HL-60 (cell line): ENCODE data around the gene LRMDA.

ENCODE experiments used
- GABPA ChIP-seq: IDR thresholded peaks from 2 replicates; pipeline ENCODE4 v1.6.1; 2012; ENCODE audit warnings: low read depth
- POLR2AphosphoS5 ChIP-seq: IDR thresholded peaks from 2 replicates; pipeline ENCODE4 v1.6.1; 2012; ENCODE audit warnings: low read depth
- SPI1 ChIP-seq: IDR thresholded peaks from 2 replicates; pipeline ENCODE4 v1.6.1; 2012; ENCODE audit warnings: low read depth, mild to moderate bottlenecking, borderline replicate concordance
- TF ChIP-seq, protein P1 (sequence below): IDR thresholded peaks from one replicate; pipeline ENCODE4 v1.5.1; 2011; ENCODE audit warnings: low read length, control low read depth, inconsistent platforms; ENCODE audit not compliant: insufficient read depth
- TF ChIP-seq, protein P2 (sequence below): IDR thresholded peaks from 2 replicates; pipeline ENCODE4 v1.6.1; 2012; ENCODE audit warnings: low read depth; ENCODE audit not compliant: insufficient replicate concordance

DNA sequence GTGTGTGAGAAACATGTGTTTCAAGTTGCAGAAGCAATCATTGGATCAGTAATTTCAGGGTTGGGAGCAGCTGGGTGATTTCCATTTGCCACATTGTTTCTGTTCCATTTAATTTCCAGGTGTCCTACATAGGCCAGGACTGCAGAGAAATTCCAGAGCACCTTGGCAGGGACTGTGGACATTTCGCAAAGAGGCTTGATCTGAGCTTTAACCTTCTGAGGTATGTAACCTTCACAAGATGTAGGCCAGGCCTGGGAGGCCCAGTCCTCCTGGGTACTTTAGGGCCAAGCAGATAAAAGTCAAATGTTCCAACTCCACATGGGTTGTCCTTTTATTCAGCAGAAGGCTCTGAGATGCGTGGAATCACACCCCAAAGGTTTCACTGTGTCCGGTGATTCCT, 6.9 kb downstream of the LRMDA start:
- TF ChIP-seq, protein P1, sequence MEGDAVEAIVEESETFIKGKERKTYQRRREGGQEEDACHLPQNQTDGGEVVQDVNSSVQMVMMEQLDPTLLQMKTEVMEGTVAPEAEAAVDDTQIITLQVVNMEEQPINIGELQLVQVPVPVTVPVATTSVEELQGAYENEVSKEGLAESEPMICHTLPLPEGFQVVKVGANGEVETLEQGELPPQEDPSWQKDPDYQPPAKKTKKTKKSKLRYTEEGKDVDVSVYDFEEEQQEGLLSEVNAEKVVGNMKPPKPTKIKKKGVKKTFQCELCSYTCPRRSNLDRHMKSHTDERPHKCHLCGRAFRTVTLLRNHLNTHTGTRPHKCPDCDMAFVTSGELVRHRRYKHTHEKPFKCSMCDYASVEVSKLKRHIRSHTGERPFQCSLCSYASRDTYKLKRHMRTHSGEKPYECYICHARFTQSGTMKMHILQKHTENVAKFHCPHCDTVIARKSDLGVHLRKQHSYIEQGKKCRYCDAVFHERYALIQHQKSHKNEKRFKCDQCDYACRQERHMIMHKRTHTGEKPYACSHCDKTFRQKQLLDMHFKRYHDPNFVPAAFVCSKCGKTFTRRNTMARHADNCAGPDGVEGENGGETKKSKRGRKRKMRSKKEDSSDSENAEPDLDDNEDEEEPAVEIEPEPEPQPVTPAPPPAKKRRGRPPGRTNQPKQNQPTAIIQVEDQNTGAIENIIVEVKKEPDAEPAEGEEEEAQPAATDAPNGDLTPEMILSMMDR: no peak
- TF ChIP-seq, protein P2, sequence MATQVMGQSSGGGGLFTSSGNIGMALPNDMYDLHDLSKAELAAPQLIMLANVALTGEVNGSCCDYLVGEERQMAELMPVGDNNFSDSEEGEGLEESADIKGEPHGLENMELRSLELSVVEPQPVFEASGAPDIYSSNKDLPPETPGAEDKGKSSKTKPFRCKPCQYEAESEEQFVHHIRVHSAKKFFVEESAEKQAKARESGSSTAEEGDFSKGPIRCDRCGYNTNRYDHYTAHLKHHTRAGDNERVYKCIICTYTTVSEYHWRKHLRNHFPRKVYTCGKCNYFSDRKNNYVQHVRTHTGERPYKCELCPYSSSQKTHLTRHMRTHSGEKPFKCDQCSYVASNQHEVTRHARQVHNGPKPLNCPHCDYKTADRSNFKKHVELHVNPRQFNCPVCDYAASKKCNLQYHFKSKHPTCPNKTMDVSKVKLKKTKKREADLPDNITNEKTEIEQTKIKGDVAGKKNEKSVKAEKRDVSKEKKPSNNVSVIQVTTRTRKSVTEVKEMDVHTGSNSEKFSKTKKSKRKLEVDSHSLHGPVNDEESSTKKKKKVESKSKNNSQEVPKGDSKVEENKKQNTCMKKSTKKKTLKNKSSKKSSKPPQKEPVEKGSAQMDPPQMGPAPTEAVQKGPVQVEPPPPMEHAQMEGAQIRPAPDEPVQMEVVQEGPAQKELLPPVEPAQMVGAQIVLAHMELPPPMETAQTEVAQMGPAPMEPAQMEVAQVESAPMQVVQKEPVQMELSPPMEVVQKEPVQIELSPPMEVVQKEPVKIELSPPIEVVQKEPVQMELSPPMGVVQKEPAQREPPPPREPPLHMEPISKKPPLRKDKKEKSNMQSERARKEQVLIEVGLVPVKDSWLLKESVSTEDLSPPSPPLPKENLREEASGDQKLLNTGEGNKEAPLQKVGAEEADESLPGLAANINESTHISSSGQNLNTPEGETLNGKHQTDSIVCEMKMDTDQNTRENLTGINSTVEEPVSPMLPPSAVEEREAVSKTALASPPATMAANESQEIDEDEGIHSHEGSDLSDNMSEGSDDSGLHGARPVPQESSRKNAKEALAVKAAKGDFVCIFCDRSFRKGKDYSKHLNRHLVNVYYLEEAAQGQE: no peak
- no peak for TF ChIP-seq GABPA
- no peak for TF ChIP-seq POLR2AphosphoS5
- TF ChIP-seq SPI1: no peak
